Activated naive CD4-positive, alpha-beta T cell treated with anti-CD3 and anti-CD28 coated beads for 36 hours (primary cell): Measurements from ENCODE around the gene FATE1. TPM values are rescaled to one million over a fixed set of nuclear protein-coding genes. Genes with fewer than 3 reads are reported as not detected.
"Not testable (repeated sequence)": the region's sequence is repeated elsewhere in the genome, so short reads cannot be mapped to it uniquely, and the experiment has no call there.

ENCODE experiments used
- CTCF ChIA-PET: fragments of 350-600 bp; sonication (Branson Sonifier 250); formaldehyde crosslinking; loops from one replicate; lab custom pipeline; 2021; ENCODE audit warnings: antibody characterized with exemption; lab: Charles Lee
- DNase-seq: peaks from one replicate; pipeline ENCODE4 v3.0.0-alpha.2; 2020
- H3K27ac Mint-ChIP-seq: one replicate; pipeline ENCODE4 v1.8.0; 2021; ENCODE audit warnings: mild to moderate bottlenecking, mixed read lengths
- H3K27me3 Mint-ChIP-seq: one replicate; pipeline ENCODE4 v1.8.0; 2021; ENCODE audit warnings: low read depth, mixed read lengths
- H3K36me3 Mint-ChIP-seq: one replicate; pipeline ENCODE4 v1.8.0; 2021; ENCODE audit warnings: low read depth, mixed read lengths
- H3K4me1 Mint-ChIP-seq: one replicate; pipeline ENCODE4 v1.8.0; 2021; ENCODE audit warnings: low read depth, mixed read lengths
- H3K4me3 Mint-ChIP-seq: one replicate; pipeline ENCODE4 v1.8.0; 2021; ENCODE audit warnings: mild to moderate bottlenecking, moderate library complexity, mixed read lengths
- H3K9me3 Mint-ChIP-seq: one replicate; pipeline ENCODE4 v1.8.0; 2021; ENCODE audit warnings: mixed read lengths
- intact Hi-C: fragments of 100-400 bp; cut with micrococcal nuclease; formaldehyde crosslinking; loops from one replicate; pipeline ENCODE4 v1.15.1; 2023
- total RNA-seq, 2 experiments: library from RNA; stranded (reverse); gene quantifications; one replicate each; pipeline ENCODE4 v1.2.3, GENCODE V29; 2021

Gene FATE1
- total RNA-seq, 2 experiments from 2014 or later: not detected

- H3K36me3 Mint-ChIP-seq, DNase-seq, CTCF ChIA-PET, H3K9me3 Mint-ChIP-seq, H3K4me3 Mint-ChIP-seq, intact Hi-C loops, H3K4me1 Mint-ChIP-seq, H3K27ac Mint-ChIP-seq: not testable (repeated sequence)
- H3K27me3 Mint-ChIP-seq: peaks cover 18% of the 10 kb centered on the region
These were observed 18.8 kb upstream of the FATE1 start for GRCh38 chrX:151697082-151697481.

GRCh38 chrX:151697522-151697921 lies 18.3 kb upstream of the FATE1 start:
- intact Hi-C loops: no loop called here
- Mint-ChIP-seq H3K9me3 (no peaks in the 10 kb centered on the region), H3K27ac (no peak overlapping the region), H3K4me3 (no peak overlapping the region), H3K4me1 (no peaks in the 10 kb centered on the region), H3K36me3 (no peaks in the 10 kb centered on the region), H3K27me3 (peaks cover 18% of the 10 kb centered on the region)
- DNase-seq: no peak
- CTCF ChIA-PET: no interaction called here

GRCh38 chrX:151698485-151698884 lies 17.4 kb upstream of the FATE1 start:
- Mint-ChIP-seq H3K27ac (no peak overlapping the region), H3K9me3 (no peaks in the 10 kb centered on the region), H3K36me3 (no peaks in the 10 kb centered on the region), H3K27me3 (peaks cover 14% of the 10 kb centered on the region), H3K4me1 (no peaks in the 10 kb centered on the region), H3K4me3 (no peak overlapping the region)
- intact Hi-C loops: no loop called here
- CTCF ChIA-PET: no interaction called here
- DNase-seq: no peak

GRCh38 chrX:151699746-151700145 lies 16.1 kb upstream of the FATE1 start:
- CTCF ChIA-PET: no interaction called here
- intact Hi-C loops: no loop called here
- H3K36me3 Mint-ChIP-seq: no peaks in the 10 kb centered on the region
- H3K27ac Mint-ChIP-seq: no peak overlapping the region
- no peak for DNase-seq
- no peak overlapping the region for H3K4me3 Mint-ChIP-seq
- no peaks in the 10 kb centered on the region for H3K9me3 Mint-ChIP-seq
- no peaks in the 10 kb centered on the region for H3K4me1 Mint-ChIP-seq
- H3K27me3 Mint-ChIP-seq: peaks cover 11% of the 10 kb centered on the region

- Mint-ChIP-seq H3K9me3 (no peaks in the 10 kb centered on the region), H3K36me3 (no peaks in the 10 kb centered on the region), H3K4me1 (no peaks in the 10 kb centered on the region), H3K4me3 (no peak overlapping the region), H3K27ac (no peak overlapping the region), H3K27me3 (peaks cover 10% of the 10 kb centered on the region)
- no peak for DNase-seq
- intact Hi-C loops: no loop called here
- CTCF ChIA-PET: no interaction called here
These were observed 15.3 kb upstream of the FATE1 start for GRCh38 chrX:151700581-151700980.

- no peak overlapping the region for H3K4me3 Mint-ChIP-seq
These were observed 14.8 kb upstream of the FATE1 start for GRCh38 chrX:151701071-151701470.

GRCh38 chrX:151701531-151701930 lies 14.3 kb upstream of the FATE1 start:
- Mint-ChIP-seq H3K9me3 (no peaks in the 10 kb centered on the region), H3K36me3 (no peaks in the 10 kb centered on the region), H3K4me1 (no peaks in the 10 kb centered on the region), H3K4me3 (no peak overlapping the region), H3K27me3 (peaks cover 2% of the 10 kb centered on the region), H3K27ac (no peak overlapping the region)
- CTCF ChIA-PET: no interaction called here
- intact Hi-C loops: no loop called here
- no peak for DNase-seq

More at GRCh38 chrX:151701071-151701470, 14.8 kb upstream of the FATE1 start:
- Mint-ChIP-seq H3K4me1 (no peaks in the 10 kb centered on the region), H3K27ac (no peak overlapping the region), H3K27me3 (peaks cover 6% of the 10 kb centered on the region), H3K9me3 (no peaks in the 10 kb centered on the region), H3K36me3 (no peaks in the 10 kb centered on the region)
- CTCF ChIA-PET: no interaction called here
- intact Hi-C loops: no loop called here
- DNase-seq: no peak

- intact Hi-C loops: no loop called here
- Mint-ChIP-seq H3K27me3 (no peaks in the 10 kb centered on the region), H3K27ac (no peak overlapping the region), H3K4me1 (no peaks in the 10 kb centered on the region), H3K4me3 (no peak overlapping the region), H3K36me3 (no peaks in the 10 kb centered on the region), H3K9me3 (no peaks in the 10 kb centered on the region)
- CTCF ChIA-PET: no interaction called here
- DNase-seq: no peak
These were observed 13.7 kb upstream of the FATE1 start for GRCh38 chrX:151702026-151702714.

- intact Hi-C loops: no loop called here
- H3K36me3 Mint-ChIP-seq: no peaks in the 10 kb centered on the region
- H3K27me3 Mint-ChIP-seq: peaks cover 3% of the 10 kb centered on the region
- no peaks in the 10 kb centered on the region for H3K4me1 Mint-ChIP-seq
- H3K9me3 Mint-ChIP-seq: no peaks in the 10 kb centered on the region
- no peak overlapping the region for H3K4me3 Mint-ChIP-seq
- no peak for DNase-seq
- CTCF ChIA-PET: no interaction called here
- no peak overlapping the region for H3K27ac Mint-ChIP-seq
These were observed 13.0 kb upstream of the FATE1 start for GRCh38 chrX:151702741-151703340.

- CTCF ChIA-PET: no interaction called here
- H3K36me3 Mint-ChIP-seq: no peaks in the 10 kb centered on the region
- DNase-seq: no peak
- no peaks in the 10 kb centered on the region for H3K4me1 Mint-ChIP-seq
- intact Hi-C loops: no loop called here
- peaks cover 3% of the 10 kb centered on the region for H3K27me3 Mint-ChIP-seq
- no peaks in the 10 kb centered on the region for H3K9me3 Mint-ChIP-seq
- no peak overlapping the region for H3K27ac Mint-ChIP-seq
- no peak overlapping the region for H3K4me3 Mint-ChIP-seq
These were observed 12.3 kb upstream of the FATE1 start for GRCh38 chrX:151703487-151703886.

GRCh38 chrX:151704041-151704663 lies 11.7 kb upstream of the FATE1 start:
- intact Hi-C loops: no loop called here
- H3K27me3 Mint-ChIP-seq: peaks cover 3% of the 10 kb centered on the region
- no peaks in the 10 kb centered on the region for H3K36me3 Mint-ChIP-seq
- CTCF ChIA-PET: no interaction called here
- DNase-seq: no peak
- H3K4me3 Mint-ChIP-seq: no peak overlapping the region
- H3K9me3 Mint-ChIP-seq: no peaks in the 10 kb centered on the region
- H3K27ac Mint-ChIP-seq: no peak overlapping the region
- H3K4me1 Mint-ChIP-seq: no peaks in the 10 kb centered on the region

- Mint-ChIP-seq H3K27ac (no peak overlapping the region), H3K27me3 (peaks cover 3% of the 10 kb centered on the region), H3K36me3 (no peaks in the 10 kb centered on the region), H3K9me3 (no peaks in the 10 kb centered on the region), H3K4me1 (no peaks in the 10 kb centered on the region), H3K4me3 (no peak overlapping the region)
- CTCF ChIA-PET: no interaction called here
- intact Hi-C loops: no loop called here
- DNase-seq: no peak
These were observed 7.0 kb upstream of the FATE1 start for GRCh38 chrX:151708821-151709220.

GRCh38 chrX:151710457-151710856 lies 5.4 kb upstream of the FATE1 start:
- H3K9me3 Mint-ChIP-seq: no peaks in the 10 kb centered on the region
- no peaks in the 10 kb centered on the region for H3K4me1 Mint-ChIP-seq
- CTCF ChIA-PET: no interaction called here
- no peaks in the 10 kb centered on the region for H3K36me3 Mint-ChIP-seq
- DNase-seq: no peak
- no peak overlapping the region for H3K4me3 Mint-ChIP-seq
- H3K27me3 Mint-ChIP-seq: peaks cover 5% of the 10 kb centered on the region
- H3K27ac Mint-ChIP-seq: no peak overlapping the region
- intact Hi-C loops: no loop called here
